GM23338 (cell line): Measurements from ENCODE around the gene KIF4A. TPM values are rescaled to one million over a fixed set of nuclear protein-coding genes. Genes with fewer than 3 reads are reported as not detected.

Experiments
- ATAC-seq: fragments of 200-7000 bp; cut with Tn5 transposase; 3 replicates; pipeline ENCODE4 v1.9.1; 2020
- DNase-seq: peaks from one replicate; pipeline ENCODE4 v3.0.0-alpha.2; 2015; ENCODE audit warnings: low spot score
- H2AFZ ChIP-seq: fragments of 200-600 bp; sonication (generic); 2 replicates; pipeline ENCODE4 v1.8.0; 2016; ENCODE audit warnings: antibody characterized with exemption, mild to moderate bottlenecking, moderate library complexity
- H3F3A ChIP-seq: fragments of 200-600 bp; sonication (generic); replicated peaks from 2 replicates; pipeline ENCODE4 v1.8.0; 2017; ENCODE audit warnings: antibody characterized with exemption, mixed run types, low read depth
- H3K27ac ChIP-seq: fragments of 200-600 bp; sonication (generic); 2 replicates; pipeline ENCODE4 v1.6.1; 2016; ENCODE audit warnings: low read depth
- H3K27me3 ChIP-seq: fragments of 200-600 bp; sonication (generic); 2 replicates; pipeline ENCODE4 v1.8.0; 2016; ENCODE audit warnings: mild to moderate bottlenecking, mixed run types, moderate library complexity; ENCODE audit not compliant: insufficient read depth
- H3K36me3 ChIP-seq: fragments of 200-600 bp; sonication (generic); 2 replicates; pipeline ENCODE4 v1.8.0; 2016; ENCODE audit warnings: mild to moderate bottlenecking; ENCODE audit not compliant: insufficient read depth
- H3K4me1 ChIP-seq: fragments of 200-600 bp; sonication (generic); 2 replicates; pipeline ENCODE4 v1.8.0; 2016; ENCODE audit warnings: mild to moderate bottlenecking, moderate library complexity; ENCODE audit not compliant: insufficient read depth
- H3K4me2 ChIP-seq: fragments of 200-600 bp; sonication (generic); 2 replicates; pipeline ENCODE4 v1.7.1; 2017; ENCODE audit warnings: mixed run types
- H3K4me3 ChIP-seq: fragments of 200-600 bp; sonication (generic); 2 replicates; pipeline ENCODE4 v1.6.1; 2016; ENCODE audit warnings: mixed run types
- H3K79me2 ChIP-seq: fragments of 200-600 bp; sonication (generic); replicated peaks from 2 replicates; pipeline ENCODE4 v1.8.0; 2017; ENCODE audit warnings: mild to moderate bottlenecking; ENCODE audit not compliant: insufficient read depth
- H3K9me2 ChIP-seq: fragments of 200-600 bp; sonication (generic); 2 replicates; pipeline ENCODE4 v1.8.0; 2017; ENCODE audit not compliant: insufficient read depth
- H4K20me1 ChIP-seq: fragments of 200-600 bp; sonication (generic); replicated peaks from 2 replicates; pipeline ENCODE4 v1.8.0; 2017; ENCODE audit warnings: mild to moderate bottlenecking; ENCODE audit not compliant: insufficient read depth
- H3K27ac Mint-ChIP-seq: 2 replicates; pipeline ENCODE4 v1.8.0; 2020; ENCODE audit warnings: inconsistent platforms, mild to moderate bottlenecking, moderate library complexity, mixed read lengths
- H3K27me3 Mint-ChIP-seq: 3 replicates; pipeline ENCODE4 v1.8.0; 2022; ENCODE audit warnings: low read depth, mild to moderate bottlenecking, moderate library complexity, mixed read lengths, inconsistent platforms; ENCODE audit not compliant: insufficient read depth, poor library complexity
- H3K36me3 Mint-ChIP-seq: 3 replicates; pipeline ENCODE4 v1.8.0; 2021; ENCODE audit warnings: low read depth, mild to moderate bottlenecking, inconsistent platforms, moderate library complexity, mixed read lengths
- H3K4me1 Mint-ChIP-seq: 3 replicates; pipeline ENCODE4 v1.8.0; 2020; ENCODE audit warnings: mild to moderate bottlenecking, inconsistent platforms, mixed read lengths
- H3K4me3 Mint-ChIP-seq: 3 replicates; pipeline ENCODE4 v1.8.0; 2021; ENCODE audit warnings: moderate library complexity, mild to moderate bottlenecking, inconsistent platforms, mixed read lengths
- H3K9me3 Mint-ChIP-seq: 3 replicates; pipeline ENCODE4 v1.8.0; 2020; ENCODE audit warnings: moderate library complexity, mild to moderate bottlenecking, inconsistent platforms, mixed read lengths
- CREB1 ChIP-seq: fragments of 250-450 bp; sonication (Bioruptor Pico); IDR thresholded peaks from 2 replicates; pipeline ENCODE4 v1.5.0; 2020; ENCODE audit warnings: low read depth, mild to moderate bottlenecking, moderate library complexity
- ETS1 ChIP-seq: IDR thresholded peaks from 2 replicates; pipeline ENCODE4 v1.6.1; 2016; ENCODE audit warnings: antibody characterized with exemption
- EZH2 ChIP-seq: fragments of 200-600 bp; sonication (generic); IDR thresholded peaks from one replicate; pipeline ENCODE4 v1.8.0; 2017; ENCODE audit warnings: antibody characterized with exemption, mild to moderate bottlenecking, low read depth; ENCODE audit not compliant: unreplicated experiment
- EZH2phosphoT487 ChIP-seq: fragments of 200-600 bp; sonication (generic); IDR thresholded peaks from one replicate; pipeline ENCODE4 v1.8.1; 2018; ENCODE audit warnings: antibody characterized with exemption; ENCODE audit not compliant: unreplicated experiment
- JUNB ChIP-seq: IDR thresholded peaks from one replicate; pipeline ENCODE4 v1.6.1; 2016; ENCODE audit warnings: antibody characterized with exemption; ENCODE audit not compliant: unreplicated experiment
- NANOG ChIP-seq: IDR thresholded peaks from 2 replicates; pipeline ENCODE4 v1.6.1; 2016; ENCODE audit warnings: antibody characterized with exemption, borderline replicate concordance
- POLR2AphosphoS5 ChIP-seq: IDR thresholded peaks from 2 replicates; pipeline ENCODE4 v1.6.1; 2016; ENCODE audit warnings: antibody characterized with exemption, low read depth
- STAT1 ChIP-seq: IDR thresholded peaks from one replicate; pipeline ENCODE4 v1.6.1; 2016; ENCODE audit warnings: antibody characterized with exemption; ENCODE audit not compliant: unreplicated experiment
- ZNF114 ChIP-seq: fragments of 250-450 bp; sonication (Bioruptor Pico); IDR thresholded peaks from 2 replicates; pipeline ENCODE4 v1.5.0; 2020; ENCODE audit warnings: mild to moderate bottlenecking, moderate library complexity
- ZNF331 ChIP-seq: fragments of 250-450 bp; sonication (Bioruptor Pico); IDR thresholded peaks from 2 replicates; pipeline ENCODE4 v1.5.0; 2020; ENCODE audit warnings: low read depth, mild to moderate bottlenecking, moderate library complexity
- ZNF462 ChIP-seq: fragments of 250-450 bp; sonication (Bioruptor Pico); IDR thresholded peaks from 2 replicates; pipeline ENCODE4 v1.5.0; 2020; ENCODE audit warnings: mild to moderate bottlenecking, moderate library complexity
- polyA plus RNA-seq: library from polyadenylated mRNA; unstranded; fragments of >200 nt; fragmentation: Nextera tagmentation; extraction: Ambion mirVana; gene quantifications from 2 replicates; pipeline ENCODE4 v1.2.1, GENCODE V29; 2016
- total RNA-seq: library from RNA; depleted of rRNA; stranded (reverse); fragments of >200 nt; shearing (Covaris generic); gene quantifications from 2 replicates; pipeline ENCODE4 v1.2.3, GENCODE V29; 2014
- TF ChIP-seq, protein P1 (sequence below), 2 experiments: fragments of 200-600 bp in 1 of 2; sonication (generic) in 1 of 2; conservative IDR thresholded peaks; 2 replicates each; pipeline versions ENCODE4 v1.5.1 to v1.6.1; 2016 to 2017; ENCODE audit warnings: antibody characterized with exemption in 2 of 2, low read depth in 2 of 2, mild to moderate bottlenecking in 2 of 2, moderate library complexity in 1 of 2
- TF ChIP-seq, protein P2 (sequence below): IDR thresholded peaks from one replicate; pipeline ENCODE4 v1.6.1; 2018; ENCODE audit warnings: antibody characterized with exemption; ENCODE audit not compliant: unreplicated experiment

KIF4A gene
- total and polyA plus RNA-seq, 2 experiments from 2014 or later = 21.5 to 27.6 TPM

- Histone ChIP-seq H2AFZ (no peak overlapping the region), H3K4me3 (no peak overlapping the region), H3K9me2 (no peaks in the 10 kb centered on the region), H4K20me1 (no peaks in the 10 kb centered on the region), H3F3A (no peaks in the 10 kb centered on the region), H3K79me2 (no peaks in the 10 kb centered on the region), H3K4me2 (no peak overlapping the region), H3K27me3 (0 out of 2 replicates have a peak, but pooled peaks cover 5% of the 10 kb centered on the region), H3K36me3 (no peaks in the 10 kb centered on the region), H3K4me1 (peaks cover 7% of the 10 kb centered on the region; the same call in 1 of the 2 replicates), H3K27ac (no peak overlapping the region)
- ATAC-seq (no peak), DNase-seq (no peak)
- Mint-ChIP-seq H3K27me3 (peaks cover 12% of the 10 kb centered on the region), H3K36me3 (no peaks in the 10 kb centered on the region; the same call in 2 of the 3 replicates), H3K9me3 (no peaks in the 10 kb centered on the region; the same call in 2 of the 3 replicates), H3K4me3 (no peak overlapping the region), H3K4me1 (peaks cover 27% of the 10 kb centered on the region), H3K27ac (no peak overlapping the region)
- TF ChIP-seq STAT1 (no peak), NANOG (no peak), ETS1 (no peak), JUNB (no peak), CREB1 (CRISPR knock-in tag) (no peak), ZNF114 (CRISPR knock-in tag) (no peak), POLR2AphosphoS5 (no peak), EZH2 (no peak), ZNF331 (no peak), EZH2phosphoT487 (no peak), ZNF462 (CRISPR knock-in tag) (no peak)
- TF ChIP-seq, protein P1, sequence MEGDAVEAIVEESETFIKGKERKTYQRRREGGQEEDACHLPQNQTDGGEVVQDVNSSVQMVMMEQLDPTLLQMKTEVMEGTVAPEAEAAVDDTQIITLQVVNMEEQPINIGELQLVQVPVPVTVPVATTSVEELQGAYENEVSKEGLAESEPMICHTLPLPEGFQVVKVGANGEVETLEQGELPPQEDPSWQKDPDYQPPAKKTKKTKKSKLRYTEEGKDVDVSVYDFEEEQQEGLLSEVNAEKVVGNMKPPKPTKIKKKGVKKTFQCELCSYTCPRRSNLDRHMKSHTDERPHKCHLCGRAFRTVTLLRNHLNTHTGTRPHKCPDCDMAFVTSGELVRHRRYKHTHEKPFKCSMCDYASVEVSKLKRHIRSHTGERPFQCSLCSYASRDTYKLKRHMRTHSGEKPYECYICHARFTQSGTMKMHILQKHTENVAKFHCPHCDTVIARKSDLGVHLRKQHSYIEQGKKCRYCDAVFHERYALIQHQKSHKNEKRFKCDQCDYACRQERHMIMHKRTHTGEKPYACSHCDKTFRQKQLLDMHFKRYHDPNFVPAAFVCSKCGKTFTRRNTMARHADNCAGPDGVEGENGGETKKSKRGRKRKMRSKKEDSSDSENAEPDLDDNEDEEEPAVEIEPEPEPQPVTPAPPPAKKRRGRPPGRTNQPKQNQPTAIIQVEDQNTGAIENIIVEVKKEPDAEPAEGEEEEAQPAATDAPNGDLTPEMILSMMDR (conservative IDR thresholded peaks at IDR 0.05; ENCODE audit: low read depth in 2 of 2) = no peak
- TF ChIP-seq, protein P2, sequence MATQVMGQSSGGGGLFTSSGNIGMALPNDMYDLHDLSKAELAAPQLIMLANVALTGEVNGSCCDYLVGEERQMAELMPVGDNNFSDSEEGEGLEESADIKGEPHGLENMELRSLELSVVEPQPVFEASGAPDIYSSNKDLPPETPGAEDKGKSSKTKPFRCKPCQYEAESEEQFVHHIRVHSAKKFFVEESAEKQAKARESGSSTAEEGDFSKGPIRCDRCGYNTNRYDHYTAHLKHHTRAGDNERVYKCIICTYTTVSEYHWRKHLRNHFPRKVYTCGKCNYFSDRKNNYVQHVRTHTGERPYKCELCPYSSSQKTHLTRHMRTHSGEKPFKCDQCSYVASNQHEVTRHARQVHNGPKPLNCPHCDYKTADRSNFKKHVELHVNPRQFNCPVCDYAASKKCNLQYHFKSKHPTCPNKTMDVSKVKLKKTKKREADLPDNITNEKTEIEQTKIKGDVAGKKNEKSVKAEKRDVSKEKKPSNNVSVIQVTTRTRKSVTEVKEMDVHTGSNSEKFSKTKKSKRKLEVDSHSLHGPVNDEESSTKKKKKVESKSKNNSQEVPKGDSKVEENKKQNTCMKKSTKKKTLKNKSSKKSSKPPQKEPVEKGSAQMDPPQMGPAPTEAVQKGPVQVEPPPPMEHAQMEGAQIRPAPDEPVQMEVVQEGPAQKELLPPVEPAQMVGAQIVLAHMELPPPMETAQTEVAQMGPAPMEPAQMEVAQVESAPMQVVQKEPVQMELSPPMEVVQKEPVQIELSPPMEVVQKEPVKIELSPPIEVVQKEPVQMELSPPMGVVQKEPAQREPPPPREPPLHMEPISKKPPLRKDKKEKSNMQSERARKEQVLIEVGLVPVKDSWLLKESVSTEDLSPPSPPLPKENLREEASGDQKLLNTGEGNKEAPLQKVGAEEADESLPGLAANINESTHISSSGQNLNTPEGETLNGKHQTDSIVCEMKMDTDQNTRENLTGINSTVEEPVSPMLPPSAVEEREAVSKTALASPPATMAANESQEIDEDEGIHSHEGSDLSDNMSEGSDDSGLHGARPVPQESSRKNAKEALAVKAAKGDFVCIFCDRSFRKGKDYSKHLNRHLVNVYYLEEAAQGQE = no peak
Observed at GRCh38 chrX:70449457-70449966, 159.6 kb downstream of the KIF4A start.
